Measurements from ENCODE around the gene IL1B.

Gene IL1B

DNA sequence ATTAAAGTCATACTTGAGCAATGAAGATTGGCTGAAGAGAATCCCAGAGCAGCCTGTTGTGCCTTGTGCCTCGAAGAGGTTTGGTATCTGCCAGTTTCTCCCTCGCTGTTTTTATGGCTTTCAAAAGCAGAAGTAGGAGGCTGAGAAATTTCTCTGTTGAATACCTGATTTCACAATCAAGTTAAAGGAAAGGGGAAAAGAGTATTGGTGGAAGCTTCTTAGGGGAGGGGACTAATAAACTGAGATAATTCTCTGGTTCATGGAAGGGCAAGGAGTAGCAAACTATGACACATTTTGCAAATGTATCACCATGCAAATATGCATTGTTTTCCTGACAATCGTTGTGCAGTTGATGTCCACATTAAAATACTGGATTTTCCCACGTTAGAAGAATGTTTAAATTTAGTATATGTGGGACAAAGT lies at the start of gene IL1B:
IL1B (minus strand) TSS at position 85 of the 423 bp plus-strand sequence. CDS start 550 bp downstream, outside the sequence.
- Histone ChIP-seq H3K36me3 (ENCODE audit: insufficient read depth, low read length) (no peaks in the 10 kb centered on the region), H3K9ac (ENCODE audit: insufficient read length) (no peak within 1 kb of the TSS), H3K4me3 (no peak within 1 kb of the TSS), H3K27ac (no peak within 1 kb of the TSS), H3K9me3 (ENCODE audit: low read depth, low read length) (no peaks in the 10 kb centered on the region)
- no peak for TF ChIP-seq POLR2AphosphoS5 (IDR thresholded peaks at IDR 0.05; ENCODE audit: borderline replicate concordance, low read depth, low read length)
- no peak for TF ChIP-seq EZH2 (IDR thresholded peaks at IDR 0.05)
- TF ChIP-seq FOXP2 (optimal IDR thresholded peaks at IDR 0.05; ENCODE audit: control extremely low read depth, extremely low read length, insufficient read depth), result no peak
- no peak for DNase-seq (ENCODE audit: low read depth, low spot score)

DNA sequence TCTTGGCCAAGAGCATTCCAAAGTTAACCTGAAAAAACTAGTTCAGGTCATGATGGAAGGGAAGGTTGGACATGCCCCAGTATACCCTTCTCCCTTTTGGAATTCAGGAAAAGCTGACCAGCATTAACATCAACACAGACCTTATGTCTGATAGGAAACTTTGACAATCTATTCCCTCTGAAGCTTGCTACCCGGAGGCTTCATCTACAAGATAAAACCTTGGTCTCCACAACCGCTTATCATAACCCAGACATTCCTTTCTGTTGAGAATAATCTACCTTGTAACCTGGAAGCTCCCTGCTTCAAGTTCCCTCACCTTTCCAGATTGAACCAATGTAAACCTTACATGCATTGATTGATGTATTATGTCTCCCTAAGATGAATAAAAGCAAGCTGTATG lies 49.7 kb upstream of the IL1B start:
- TF ChIP-seq FOXP2 (optimal IDR thresholded peaks at IDR 0.05; ENCODE audit: control extremely low read depth, extremely low read length, insufficient read depth) (no peak), POLR2AphosphoS5 (IDR thresholded peaks at IDR 0.05; ENCODE audit: borderline replicate concordance, low read depth, low read length) (no peak), EZH2 (IDR thresholded peaks at IDR 0.05) (no peak)
- Histone ChIP-seq H3K9me3 (ENCODE audit: low read depth, low read length) (no peaks in the 10 kb centered on the region), H3K9ac (ENCODE audit: insufficient read length) (no peak overlapping the region), H3K4me3 (no peak overlapping the region), H3K27ac (no peak overlapping the region), H3K36me3 (ENCODE audit: insufficient read depth, low read length) (no peaks in the 10 kb centered on the region)
- DNase-seq (ENCODE audit: low read depth, low spot score), result no peak

DNA sequence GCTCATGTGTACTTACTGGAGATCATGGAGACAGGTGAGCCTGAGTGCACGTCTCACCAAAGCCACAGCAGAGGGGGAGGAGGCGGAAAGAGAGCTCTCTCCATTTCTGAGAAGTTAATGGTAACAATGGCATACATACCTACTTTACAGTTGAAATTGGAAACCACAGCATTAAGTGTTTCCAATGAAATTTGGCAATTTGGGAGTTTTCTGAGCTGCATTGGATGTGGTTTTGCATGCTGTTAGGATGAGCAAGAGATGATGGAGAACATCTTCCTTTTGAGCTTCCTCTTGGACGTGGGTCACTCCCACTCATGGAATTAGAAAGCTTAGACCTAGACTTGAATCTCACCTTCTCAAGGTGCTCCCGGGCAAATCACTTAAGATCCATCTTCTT lies 48.9 kb upstream of the IL1B start:
- Histone ChIP-seq H3K9me3 (ENCODE audit: low read depth, low read length) (no peaks in the 10 kb centered on the region), H3K9ac (ENCODE audit: insufficient read length) (no peak overlapping the region), H3K27ac (no peak overlapping the region), H3K36me3 (ENCODE audit: insufficient read depth, low read length) (no peaks in the 10 kb centered on the region), H3K4me3 (no peak overlapping the region)
- no peak for DNase-seq (ENCODE audit: low read depth, low spot score)
- TF ChIP-seq POLR2AphosphoS5 (IDR thresholded peaks at IDR 0.05; ENCODE audit: borderline replicate concordance, low read depth, low read length), result no peak
- no peak for TF ChIP-seq FOXP2 (optimal IDR thresholded peaks at IDR 0.05; ENCODE audit: control extremely low read depth, extremely low read length, insufficient read depth)
- TF ChIP-seq EZH2 (IDR thresholded peaks at IDR 0.05), result no peak

DNA sequence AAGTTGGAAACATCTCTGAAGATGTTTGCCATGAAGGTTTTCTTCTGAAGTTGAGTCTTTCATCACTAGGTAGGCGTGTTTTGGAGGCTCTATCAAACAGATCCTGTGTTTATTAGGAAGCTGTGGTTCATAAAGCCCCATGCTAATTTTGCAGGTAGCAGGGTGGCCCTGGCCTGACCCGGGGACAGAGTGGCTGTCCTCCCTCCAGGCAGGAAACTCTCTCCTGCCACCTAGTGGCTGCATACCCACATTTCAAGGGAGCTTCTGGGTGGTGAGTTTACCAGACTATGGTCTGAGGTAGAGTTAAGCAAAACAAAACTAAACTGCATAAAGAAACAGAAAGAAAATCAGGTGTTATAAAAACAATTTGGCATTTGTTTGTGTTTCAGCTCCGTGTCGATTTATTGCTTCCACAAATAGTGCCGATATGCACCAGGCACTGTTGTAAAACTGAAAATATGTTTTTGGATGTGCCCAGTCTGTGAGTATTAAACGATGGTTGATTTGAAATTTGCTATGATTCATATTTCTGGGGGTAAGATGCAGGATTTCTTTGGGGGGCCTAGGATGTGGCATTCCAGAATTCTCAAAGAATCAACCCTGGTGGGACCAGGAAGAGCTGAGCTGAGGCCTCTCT lies 48.4 kb upstream of the IL1B start:
- DNase-seq (ENCODE audit: low read depth, low spot score), result no peak

DNA sequence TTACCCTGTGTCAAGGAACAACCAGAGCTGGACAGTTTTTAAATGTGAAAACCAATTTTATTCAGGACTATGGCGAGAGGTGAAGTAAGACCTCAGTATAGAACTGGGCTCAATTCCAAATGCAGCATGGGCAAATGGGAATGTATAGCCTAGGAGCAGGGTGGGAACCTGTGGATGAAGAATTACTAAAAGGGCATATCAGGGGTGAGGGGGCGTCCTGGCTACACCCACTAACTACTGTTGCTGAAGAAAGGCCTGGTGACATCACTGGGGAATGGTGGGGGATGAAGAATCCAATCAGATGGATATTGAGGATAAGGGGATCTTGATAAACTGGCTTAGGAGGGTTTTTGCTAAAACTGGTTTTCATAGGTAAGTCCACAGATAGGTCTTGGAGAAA lies 47.1 kb upstream of the IL1B start:
- no peak for DNase-seq (ENCODE audit: low read depth, low spot score)
- Histone ChIP-seq H3K27ac (no peak overlapping the region), H3K4me3 (no peak overlapping the region)

More for the DNA sequence above, 48.4 kb upstream of the IL1B start:
- Histone ChIP-seq H3K4me3 (no peak overlapping the region), H3K36me3 (ENCODE audit: insufficient read depth, low read length) (no peaks in the 10 kb centered on the region), H3K9me3 (ENCODE audit: low read depth, low read length) (no peaks in the 10 kb centered on the region), H3K27ac (no peak overlapping the region), H3K9ac (ENCODE audit: insufficient read length) (no peak overlapping the region)
- TF ChIP-seq EZH2 (IDR thresholded peaks at IDR 0.05), result no peak
- no peak for TF ChIP-seq POLR2AphosphoS5 (IDR thresholded peaks at IDR 0.05; ENCODE audit: borderline replicate concordance, low read depth, low read length)
- TF ChIP-seq FOXP2 (optimal IDR thresholded peaks at IDR 0.05; ENCODE audit: control extremely low read depth, extremely low read length, insufficient read depth), result no peak

DNA sequence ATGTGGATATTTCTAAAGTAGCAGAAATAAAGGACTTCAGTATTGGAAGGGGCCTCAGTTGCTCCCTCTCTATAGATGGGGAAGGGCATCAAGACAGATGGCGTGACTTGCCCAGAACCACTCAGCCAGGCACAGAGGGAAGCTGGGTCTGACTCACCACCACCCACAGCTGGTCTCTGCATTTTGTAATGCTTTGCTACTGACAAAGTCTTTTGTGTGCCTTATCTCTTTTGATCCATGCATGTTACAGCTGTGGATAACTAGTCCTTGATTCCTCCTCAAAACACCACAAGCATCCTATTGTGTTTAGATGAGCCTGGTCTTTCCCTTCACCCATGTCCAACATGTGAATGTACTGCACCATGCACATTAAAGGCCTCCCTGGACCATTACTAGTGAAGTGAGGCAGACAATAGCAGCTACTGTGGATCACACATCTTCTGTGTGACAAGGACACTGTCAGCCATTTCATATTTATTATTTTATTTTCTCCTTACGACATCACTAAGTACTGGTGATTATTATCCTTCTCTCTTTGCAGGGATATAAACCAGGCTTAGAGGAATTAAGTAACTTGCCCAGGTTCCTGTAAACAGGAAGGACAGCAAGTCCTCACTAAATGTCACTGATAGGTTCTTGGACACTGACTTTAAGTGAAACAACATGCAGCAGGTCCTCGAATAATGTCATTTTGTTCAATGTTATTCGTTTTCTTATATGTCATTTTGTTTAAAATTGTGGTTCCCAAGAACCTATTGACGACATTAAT lies 44.8 kb upstream of the IL1B start:
- H3K27ac ChIP-seq, result no peak overlapping the region
- H3K4me3 ChIP-seq, result no peak overlapping the region
- no peak overlapping the region for H3K9ac ChIP-seq (ENCODE audit: insufficient read length)
- DNase-seq (ENCODE audit: low read depth, low spot score), result no peak
- TF ChIP-seq FOXP2 (optimal IDR thresholded peaks at IDR 0.05; ENCODE audit: control extremely low read depth, extremely low read length, insufficient read depth) (no peak), POLR2AphosphoS5 (IDR thresholded peaks at IDR 0.05; ENCODE audit: borderline replicate concordance, low read depth, low read length) (no peak), EZH2 (IDR thresholded peaks at IDR 0.05) (no peak)
- no peaks in the 10 kb centered on the region for H3K9me3 ChIP-seq (ENCODE audit: low read depth, low read length)
- no peaks in the 10 kb centered on the region for H3K36me3 ChIP-seq (ENCODE audit: insufficient read depth, low read length)

More for the DNA sequence above, 47.1 kb upstream of the IL1B start:
- no peak for TF ChIP-seq POLR2AphosphoS5 (IDR thresholded peaks at IDR 0.05; ENCODE audit: borderline replicate concordance, low read depth, low read length)
- TF ChIP-seq EZH2 (IDR thresholded peaks at IDR 0.05), result no peak
- TF ChIP-seq FOXP2 (optimal IDR thresholded peaks at IDR 0.05; ENCODE audit: control extremely low read depth, extremely low read length, insufficient read depth), result no peak
- Histone ChIP-seq H3K9ac (ENCODE audit: insufficient read length) (no peak overlapping the region), H3K9me3 (ENCODE audit: low read depth, low read length) (no peaks in the 10 kb centered on the region), H3K36me3 (ENCODE audit: insufficient read depth, low read length) (no peaks in the 10 kb centered on the region)

DNA sequence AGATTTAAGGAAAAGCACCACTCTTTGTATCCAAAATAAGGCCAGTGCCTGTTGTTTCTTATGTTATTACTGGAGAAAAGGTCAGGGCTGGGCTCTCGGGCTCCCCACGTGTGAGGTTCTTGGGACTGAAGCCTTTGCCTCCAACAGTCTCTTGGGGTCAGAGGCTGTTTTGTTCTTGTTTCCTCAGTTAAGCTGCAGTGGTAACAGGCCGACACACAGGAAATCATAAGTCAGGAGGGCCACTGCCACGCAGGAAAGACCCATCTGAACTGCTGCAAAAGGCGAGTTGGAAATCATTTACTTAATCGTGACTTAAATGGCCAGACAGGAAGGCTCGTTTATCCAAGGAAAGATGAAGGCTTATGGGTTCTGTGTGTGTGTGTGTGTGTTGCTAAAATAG lies 44.1 kb upstream of the IL1B start:
- no peaks in the 10 kb centered on the region for H3K36me3 ChIP-seq (ENCODE audit: insufficient read depth, low read length)
- no peak overlapping the region for H3K4me3 ChIP-seq
- H3K9me3 ChIP-seq (ENCODE audit: low read depth, low read length), result no peaks in the 10 kb centered on the region
- no peak for DNase-seq (ENCODE audit: low read depth, low spot score)
- no peak for TF ChIP-seq FOXP2 (optimal IDR thresholded peaks at IDR 0.05; ENCODE audit: control extremely low read depth, extremely low read length, insufficient read depth)
- no peak for TF ChIP-seq POLR2AphosphoS5 (IDR thresholded peaks at IDR 0.05; ENCODE audit: borderline replicate concordance, low read depth, low read length)
- no peak overlapping the region for H3K9ac ChIP-seq (ENCODE audit: insufficient read length)
- no peak overlapping the region for H3K27ac ChIP-seq

DNA sequence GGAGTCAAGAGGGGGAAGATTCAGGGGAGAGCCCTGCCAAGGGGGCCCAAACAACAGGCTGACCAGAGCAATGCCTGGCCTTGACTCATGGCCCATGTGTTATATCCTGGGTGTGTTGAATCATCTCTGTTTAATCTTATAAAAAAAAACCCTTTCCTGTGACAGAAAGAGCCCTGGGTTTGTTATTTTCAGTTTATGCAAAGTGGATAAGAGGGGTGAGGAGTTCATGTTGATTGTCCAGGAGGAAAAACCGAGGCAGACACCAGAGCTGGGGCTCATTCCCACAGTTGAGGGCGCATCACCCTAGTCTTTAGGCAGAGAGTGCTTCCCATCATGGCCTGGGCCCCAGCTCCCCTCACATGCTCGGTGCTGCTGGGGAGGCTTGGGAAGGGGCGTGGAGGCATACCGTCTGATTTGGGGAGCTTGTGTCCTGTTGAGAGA lies 43.5 kb upstream of the IL1B start:
- TF ChIP-seq POLR2AphosphoS5 (IDR thresholded peaks at IDR 0.05; ENCODE audit: borderline replicate concordance, low read depth, low read length) (no peak), EZH2 (IDR thresholded peaks at IDR 0.05) (no peak), FOXP2 (optimal IDR thresholded peaks at IDR 0.05; ENCODE audit: control extremely low read depth, extremely low read length, insufficient read depth) (no peak)
- no peak overlapping the region for H3K4me3 ChIP-seq
- DNase-seq (ENCODE audit: low read depth, low spot score), result no peak
- H3K9ac ChIP-seq (ENCODE audit: insufficient read length), result no peak overlapping the region
- H3K36me3 ChIP-seq (ENCODE audit: insufficient read depth, low read length), result no peaks in the 10 kb centered on the region
- no peak overlapping the region for H3K27ac ChIP-seq
- H3K9me3 ChIP-seq (ENCODE audit: low read depth, low read length), result no peaks in the 10 kb centered on the region

All from SK-N-MC (cell line).